Epithelial cell of esophagus (primary cell): ENCODE results near the gene OLIG3.

Source experiments
- DNase-seq: peaks from one replicate; pipeline ENCODE4 v3.0.0; 2010; ENCODE audit warnings: low read depth
- H3K4me3 ChIP-seq: 2 replicates; pipeline ENCODE4 v1.5.1; 2011; ENCODE audit warnings: mild to moderate bottlenecking, low read length, control low read depth
- CTCF ChIP-seq: IDR thresholded peaks from 2 replicates; pipeline ENCODE4 v1.5.1; 2011; ENCODE audit warnings: low read depth, mild to moderate bottlenecking, low read length, control low read depth, inconsistent platforms; ENCODE audit not compliant: insufficient read depth; ENCODE audit errors: missing control alignments

OLIG3 gene

GRCh38 chr6:137514418-137514817 lies 20.2 kb upstream of the OLIG3 start:
- no peak for TF ChIP-seq CTCF

GRCh38 chr6:137512757-137513605 lies 18.8 kb upstream of the OLIG3 start:
- TF ChIP-seq CTCF, result no peak
- no peak overlapping the region for H3K4me3 ChIP-seq
- DNase-seq, result no peak

More at GRCh38 chr6:137514418-137514817, 20.2 kb upstream of the OLIG3 start:
- no peak for DNase-seq
- H3K4me3 ChIP-seq, result no peak overlapping the region

- no peak for DNase-seq
- no peak for TF ChIP-seq CTCF
- no peak overlapping the region for H3K4me3 ChIP-seq
Observed at GRCh38 chr6:137510923-137511322, 16.7 kb upstream of the OLIG3 start.

GRCh38 chr6:137498481-137499190 lies 4.4 kb upstream of the OLIG3 start:
- H3K4me3 ChIP-seq, result no peak overlapping the region
- no peak for TF ChIP-seq CTCF
- DNase-seq, result no peak

- no peak for TF ChIP-seq CTCF
- no peak for DNase-seq
- H3K4me3 ChIP-seq, result no peak overlapping the region
Observed at GRCh38 chr6:137497721-137498463, 3.7 kb upstream of the OLIG3 start.

GRCh38 chr6:137496909-137497720 lies 2.9 kb upstream of the OLIG3 start:
- DNase-seq, result no peak
- no peak overlapping the region for H3K4me3 ChIP-seq
- TF ChIP-seq CTCF, result no peak
